Stimulated activated naive CD8-positive, alpha-beta T cell treated with anti-CD3 and anti-CD28 coated beads, Interleukin-15, amount 100 ng/mL, for 72 hours (primary cell): ENCODE results near the gene LYRM1.

Experiments
- ATAC-seq: fragments of 150-1000 bp; cut with Tn5 transposase; 2 replicates; pipeline ENCODE4 v1.10.0; 2021; ENCODE audit warnings: mild to moderate bottlenecking, moderate library complexity
- DNase-seq, 2 donors: peaks; one replicate each; pipeline ENCODE4 v3.0.0; 2021 to 2022
- H3K27ac Mint-ChIP-seq, 2 donors: one replicate each; pipeline ENCODE4 v1.8.0; 2022; ENCODE audit warnings: mild to moderate bottlenecking in 2 of 2, mixed read lengths in 2 of 2, moderate library complexity in 2 of 2
- H3K27me3 Mint-ChIP-seq: one replicate; pipeline ENCODE4 v1.8.0; 2022; ENCODE audit warnings: mixed read lengths
- H3K4me1 Mint-ChIP-seq: one replicate; pipeline ENCODE4 v1.8.0; 2022; ENCODE audit warnings: mild to moderate bottlenecking, mixed read lengths
- H3K4me3 Mint-ChIP-seq, 2 donors: one replicate each; pipeline ENCODE4 v1.8.0; 2022; ENCODE audit warnings: mild to moderate bottlenecking in 2 of 2, mixed read lengths in 2 of 2, moderate library complexity in 1 of 2
- H3K9me3 Mint-ChIP-seq, 2 donors: one replicate each; pipeline ENCODE4 v1.8.0; 2022; ENCODE audit warnings: mixed read lengths in 2 of 2

Gene LYRM1

GRCh38 chr16:20866801-20867200 is 33.8 kb upstream of the LYRM1 start:
- no peak for ATAC-seq
- Mint-ChIP-seq H3K27ac (peak overlapping the region; percentile 97), H3K9me3 (no peaks in the 10 kb centered on the region)

GRCh38 chr16:20867585-20867984 is 33.0 kb upstream of the LYRM1 start:
- ATAC-seq (no peak), DNase-seq (no peak)
- Mint-ChIP-seq H3K9me3 (no peaks in the 10 kb centered on the region), H3K27me3 (no peaks in the 10 kb centered on the region), H3K4me3 (no peak overlapping the region), H3K27ac (peak overlapping the region; percentile 24 to 63), H3K4me1 (peaks cover 59% of the 10 kb centered on the region)

More at GRCh38 chr16:20866801-20867200, 33.8 kb upstream of the LYRM1 start:
- Mint-ChIP-seq H3K27me3 (no peaks in the 10 kb centered on the region), H3K4me3 (no peak overlapping the region), H3K4me1 (peaks cover 52% of the 10 kb centered on the region)
- DNase-seq: no peak

- no peak overlapping the region for H3K27ac Mint-ChIP-seq
- no peak for DNase-seq
- peaks cover 72% of the 10 kb centered on the region for H3K4me1 Mint-ChIP-seq
- H3K27me3 Mint-ChIP-seq: no peaks in the 10 kb centered on the region
- no peak overlapping the region for H3K4me3 Mint-ChIP-seq
- H3K9me3 Mint-ChIP-seq: no peaks in the 10 kb centered on the region
- ATAC-seq: no peak
These were observed 31.7 kb upstream of the LYRM1 start for GRCh38 chr16:20868890-20869289.

GRCh38 chr16:20870122-20870820 is 30.3 kb upstream of the LYRM1 start:
- no peak for ATAC-seq
- no peak for DNase-seq
- H3K27ac Mint-ChIP-seq: peak overlapping the region in 1 of 2 donors; percentile 19
- H3K4me3 Mint-ChIP-seq: no peak overlapping the region
- peaks cover 86% of the 10 kb centered on the region for H3K4me1 Mint-ChIP-seq
- H3K9me3 Mint-ChIP-seq: no peaks in the 10 kb centered on the region
- no peaks in the 10 kb centered on the region for H3K27me3 Mint-ChIP-seq

GRCh38 chr16:20871258-20871657 is 29.3 kb upstream of the LYRM1 start:
- no peak for DNase-seq
- Mint-ChIP-seq H3K27me3 (no peaks in the 10 kb centered on the region), H3K4me1 (peaks cover 87% of the 10 kb centered on the region), H3K27ac (no peak overlapping the region), H3K9me3 (no peaks in the 10 kb centered on the region), H3K4me3 (no peak overlapping the region)
- no peak for ATAC-seq

- H3K27ac Mint-ChIP-seq: no peak overlapping the region
- H3K4me3 Mint-ChIP-seq: no peak overlapping the region
- ATAC-seq (no peak), DNase-seq (no peak)
- H3K4me1 Mint-ChIP-seq: peaks cover 82% of the 10 kb centered on the region
- H3K27me3 Mint-ChIP-seq: no peaks in the 10 kb centered on the region
- no peaks in the 10 kb centered on the region for H3K9me3 Mint-ChIP-seq
These were observed 28.4 kb upstream of the LYRM1 start for GRCh38 chr16:20871941-20872815.

- H3K4me3 Mint-ChIP-seq: peak overlapping the region; percentile 59 to 70
- no peak for DNase-seq
- H3K27ac Mint-ChIP-seq: no peak overlapping the region
- no peaks in the 10 kb centered on the region for H3K9me3 Mint-ChIP-seq
- ATAC-seq: no peak
- H3K4me1 Mint-ChIP-seq: peaks cover 75% of the 10 kb centered on the region
- H3K27me3 Mint-ChIP-seq: no peaks in the 10 kb centered on the region
These were observed 27.2 kb upstream of the LYRM1 start for GRCh38 chr16:20873331-20873730.

- DNase-seq (no peak), ATAC-seq (peak; percentile 7)
- no peaks in the 10 kb centered on the region for H3K27me3 Mint-ChIP-seq
- H3K4me3 Mint-ChIP-seq: peak overlapping the region; percentile 59 to 70
- H3K4me1 Mint-ChIP-seq: peaks cover 78% of the 10 kb centered on the region
- no peaks in the 10 kb centered on the region for H3K9me3 Mint-ChIP-seq
- H3K27ac Mint-ChIP-seq: peak overlapping the region in 1 of 2 donors; percentile 15
These were observed 26.4 kb upstream of the LYRM1 start for GRCh38 chr16:20874088-20874581.

- DNase-seq (no peak), ATAC-seq (no peak)
- Mint-ChIP-seq H3K4me1 (peaks cover 83% of the 10 kb centered on the region), H3K4me3 (peak overlapping the region; percentile 56 to 59), H3K9me3 (no peaks in the 10 kb centered on the region), H3K27ac (no peak overlapping the region), H3K27me3 (no peaks in the 10 kb centered on the region)
These were observed 25.3 kb upstream of the LYRM1 start for GRCh38 chr16:20875355-20875650.

- H3K4me1 Mint-ChIP-seq: peaks cover 60% of the 10 kb centered on the region
- H3K4me3 Mint-ChIP-seq: peak overlapping the region in 1 of 2 donors; percentile 44
- no peaks in the 10 kb centered on the region for H3K9me3 Mint-ChIP-seq
- H3K27me3 Mint-ChIP-seq: no peaks in the 10 kb centered on the region
- ATAC-seq (no peak), DNase-seq (no peak)
- H3K27ac Mint-ChIP-seq: peak overlapping the region in 1 of 2 donors; percentile 76
These were observed 21.9 kb upstream of the LYRM1 start for GRCh38 chr16:20878682-20879147.

GRCh38 chr16:20879175-20880040 is 21.2 kb upstream of the LYRM1 start:
- H3K4me3 Mint-ChIP-seq: peak overlapping the region; percentile 13 to 44
- no peaks in the 10 kb centered on the region for H3K9me3 Mint-ChIP-seq
- DNase-seq: no peak
- H3K27ac Mint-ChIP-seq: peak overlapping the region; percentile 36 to 76
- peaks cover 60% of the 10 kb centered on the region for H3K4me1 Mint-ChIP-seq
- peak; percentile 65 for ATAC-seq
- no peaks in the 10 kb centered on the region for H3K27me3 Mint-ChIP-seq

- Mint-ChIP-seq H3K4me1 (peaks cover 47% of the 10 kb centered on the region), H3K27ac (no peak overlapping the region), H3K27me3 (no peaks in the 10 kb centered on the region), H3K4me3 (no peak overlapping the region), H3K9me3 (no peaks in the 10 kb centered on the region)
- DNase-seq (no peak), ATAC-seq (no peak)
These were observed 19.6 kb upstream of the LYRM1 start for GRCh38 chr16:20880867-20881502.

- Mint-ChIP-seq H3K27me3 (no peaks in the 10 kb centered on the region), H3K4me3 (no peak overlapping the region), H3K4me1 (peaks cover 44% of the 10 kb centered on the region), H3K27ac (no peak overlapping the region), H3K9me3 (no peaks in the 10 kb centered on the region)
- ATAC-seq (no peak), DNase-seq (no peak)
These were observed 19.1 kb upstream of the LYRM1 start for GRCh38 chr16:20881503-20881878.

- no peaks in the 10 kb centered on the region for H3K27me3 Mint-ChIP-seq
- peak; percentile 17 for ATAC-seq
- DNase-seq: no peak
- H3K4me3 Mint-ChIP-seq: no peak overlapping the region
- peaks cover 39% of the 10 kb centered on the region for H3K4me1 Mint-ChIP-seq
- H3K9me3 Mint-ChIP-seq: no peaks in the 10 kb centered on the region
- H3K27ac Mint-ChIP-seq: no peak overlapping the region
These were observed 16.9 kb upstream of the LYRM1 start for GRCh38 chr16:20883554-20884239.

- H3K4me1 Mint-ChIP-seq: peaks cover 34% of the 10 kb centered on the region
- no peaks in the 10 kb centered on the region for H3K27me3 Mint-ChIP-seq
- no peak for DNase-seq
- no peak overlapping the region for H3K27ac Mint-ChIP-seq
- H3K9me3 Mint-ChIP-seq: no peaks in the 10 kb centered on the region
- H3K4me3 Mint-ChIP-seq: no peak overlapping the region
- ATAC-seq: peak; percentile 91
These were observed 16.4 kb upstream of the LYRM1 start for GRCh38 chr16:20884240-20884556.
